DMS53 (cell line): ENCODE measurements around the gene MEF2C.
"Not testable (repeated sequence)": the region's sequence is repeated elsewhere in the genome, so short reads cannot be mapped to it uniquely, and the experiment has no call there.

Experiments used
- DNase-seq: peaks from one replicate; lab custom pipeline; 2025; lab: John Stamatoyannopoulos, UW

The MEF2C gene

DNA sequence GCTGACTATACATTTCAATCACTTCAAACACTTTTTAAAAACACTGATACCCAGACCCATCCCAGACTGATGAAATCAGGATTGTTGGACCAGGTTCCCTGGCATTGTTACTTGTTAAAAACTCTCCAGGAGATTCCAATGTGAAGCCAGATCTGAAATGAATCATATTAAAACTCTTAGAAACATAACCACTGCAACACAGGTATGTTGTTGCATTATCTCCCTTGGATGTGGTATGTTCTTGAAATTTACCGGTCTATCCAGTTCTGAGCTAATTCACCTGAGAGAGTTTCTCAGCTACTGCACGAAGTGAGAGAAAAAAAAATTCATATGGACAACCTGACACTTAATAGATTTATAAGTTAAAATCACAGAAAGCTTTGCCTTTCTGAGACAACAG lies 21.8 kb downstream of the MEF2C start:
- no peak for DNase-seq

DNA sequence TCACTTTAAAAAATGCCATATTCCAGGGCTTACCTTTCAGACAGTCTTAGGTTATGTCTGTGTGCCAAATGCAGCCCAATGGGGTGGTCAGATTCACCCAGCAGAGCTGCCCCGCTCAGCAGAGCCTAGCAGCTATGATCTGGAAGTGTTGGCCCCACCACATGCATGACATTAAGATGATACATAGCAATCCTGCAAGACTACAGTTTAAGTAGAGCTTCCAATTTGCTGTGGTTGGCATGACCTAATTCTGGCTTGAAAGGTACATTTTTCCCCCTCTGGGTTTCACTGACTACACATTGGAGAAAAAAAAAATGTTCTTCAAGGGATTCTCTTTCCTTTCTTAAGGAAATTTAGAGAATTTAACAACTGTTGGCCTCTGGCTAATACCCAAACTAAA lies 22.5 kb downstream of the MEF2C start:
- DNase-seq = no peak

DNA sequence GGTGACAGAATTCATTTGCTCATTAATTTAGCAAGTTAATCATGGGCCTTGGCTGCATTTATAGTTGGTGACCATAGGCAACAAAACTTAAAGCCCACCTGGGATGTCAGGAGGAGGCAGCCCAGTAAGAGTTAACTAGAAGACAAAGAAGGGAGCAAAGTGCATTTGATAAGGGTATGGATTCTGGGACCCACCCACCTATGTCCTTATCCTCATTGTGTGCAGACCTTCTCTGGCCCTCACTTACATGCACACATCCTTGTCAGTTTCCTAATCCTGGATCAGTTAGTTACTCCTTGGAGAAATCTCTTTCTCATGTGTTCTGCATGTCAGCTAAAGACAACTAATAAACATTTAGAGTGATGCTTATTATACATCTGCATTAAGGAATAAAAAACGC lies 24.6 kb downstream of the MEF2C start:
- no peak for DNase-seq

DNA sequence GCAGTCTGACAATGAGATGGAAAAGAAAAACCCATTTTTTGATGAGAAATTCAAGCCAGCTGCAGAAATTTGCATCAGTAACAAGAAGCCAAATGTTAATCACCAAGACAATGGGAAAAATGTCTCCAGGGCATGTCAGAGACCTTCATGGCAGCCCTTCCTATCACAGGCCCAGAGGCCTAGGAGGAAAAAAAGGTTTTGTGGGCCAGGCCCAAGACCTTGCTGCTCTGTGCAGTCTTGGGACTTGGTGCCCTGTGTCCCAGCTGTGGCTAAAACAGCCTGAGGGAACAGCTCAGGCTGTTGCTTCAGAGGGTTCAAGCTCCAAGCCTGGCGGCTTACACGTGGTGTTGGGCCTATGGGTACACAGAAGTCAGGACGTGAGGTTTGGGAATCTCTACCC lies 26.6 kb downstream of the MEF2C start:
- not testable (repeated sequence) for DNase-seq

DNA sequence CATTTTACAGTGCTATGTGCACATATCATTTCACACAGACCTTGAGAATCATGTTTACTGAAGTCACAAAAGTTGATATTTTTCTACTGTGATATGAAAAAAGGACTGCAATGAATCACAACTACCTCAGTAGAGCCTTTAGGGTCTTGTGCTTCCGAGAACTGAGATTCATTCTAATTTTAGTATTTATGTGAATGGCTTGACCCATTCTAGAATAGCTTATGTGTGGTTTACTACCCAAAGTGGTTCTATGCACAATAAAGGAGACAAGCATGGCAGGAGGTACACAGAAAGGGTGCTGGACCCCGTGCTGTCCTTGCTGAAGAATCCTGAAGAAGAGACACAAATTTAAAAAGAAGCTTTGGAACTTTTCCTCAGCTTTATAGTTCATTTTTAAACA lies 28.2 kb downstream of the MEF2C start:
- no peak for DNase-seq

DNA sequence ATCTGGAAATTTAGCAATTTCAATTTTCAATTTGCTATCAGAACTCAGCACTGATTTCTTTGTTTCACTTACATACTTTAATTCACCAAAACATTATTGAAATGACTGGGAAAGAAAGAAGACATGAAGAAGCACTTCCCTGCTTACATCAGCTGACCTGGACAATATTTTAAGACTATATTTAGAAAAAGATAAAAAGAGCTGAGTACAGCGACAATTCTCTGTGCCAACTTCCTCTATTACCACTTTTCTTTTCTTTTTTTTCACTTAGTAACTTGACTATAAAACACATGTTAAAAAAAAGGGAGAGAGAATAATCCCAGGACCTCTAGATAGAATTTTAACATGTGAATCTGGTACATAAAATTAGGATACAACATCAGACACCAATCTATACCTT lies 35.6 kb downstream of the MEF2C start:
- no peak for DNase-seq

DNA sequence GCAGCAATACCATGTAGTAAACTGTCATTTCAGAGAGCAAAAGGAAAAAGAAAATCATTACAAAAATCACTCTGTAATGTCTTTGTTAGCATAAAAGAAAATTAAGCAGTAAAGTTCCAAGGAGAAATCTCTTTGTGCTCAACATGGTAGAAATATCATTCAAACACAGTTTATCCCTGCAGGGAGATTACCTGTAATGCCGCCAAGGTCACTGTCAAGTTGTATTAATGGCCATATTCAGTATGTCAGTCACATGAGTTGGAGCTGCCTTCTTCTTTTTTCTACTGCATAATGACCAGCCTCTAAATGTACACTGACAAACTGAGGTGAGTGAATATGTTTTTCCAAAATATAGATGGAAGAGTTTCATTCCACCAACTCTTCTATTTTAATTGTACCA lies 36.5 kb downstream of the MEF2C start:
- no peak for DNase-seq

DNA sequence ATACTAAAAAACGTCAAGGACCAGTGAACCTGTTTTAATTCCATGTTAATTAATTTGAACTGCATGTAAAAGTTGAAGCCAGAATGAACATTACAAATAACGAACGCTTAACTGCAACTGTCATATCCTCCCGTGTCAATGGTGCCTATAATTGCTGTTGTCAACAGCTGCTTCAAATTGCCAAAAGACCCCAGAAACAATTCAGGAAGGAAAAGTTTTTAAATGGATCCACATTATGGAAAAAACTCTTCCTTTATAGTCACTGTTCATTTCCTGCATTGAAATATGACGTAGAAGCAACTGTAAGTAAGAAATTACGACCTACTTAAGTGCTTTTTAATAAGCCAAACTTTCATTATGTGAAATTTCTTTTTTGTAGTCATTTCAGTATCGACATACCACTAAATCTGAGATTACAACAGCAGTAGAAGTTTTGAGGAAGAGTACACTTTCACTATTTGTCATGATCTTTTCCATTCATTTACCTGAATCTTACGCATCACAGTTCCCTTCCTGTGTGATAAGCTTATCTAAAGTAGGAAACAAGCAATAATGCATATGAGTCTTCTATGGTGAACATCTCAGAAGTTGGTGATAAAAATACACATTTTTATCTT lies 37.8 kb downstream of the MEF2C start:
- no peak for DNase-seq

DNA sequence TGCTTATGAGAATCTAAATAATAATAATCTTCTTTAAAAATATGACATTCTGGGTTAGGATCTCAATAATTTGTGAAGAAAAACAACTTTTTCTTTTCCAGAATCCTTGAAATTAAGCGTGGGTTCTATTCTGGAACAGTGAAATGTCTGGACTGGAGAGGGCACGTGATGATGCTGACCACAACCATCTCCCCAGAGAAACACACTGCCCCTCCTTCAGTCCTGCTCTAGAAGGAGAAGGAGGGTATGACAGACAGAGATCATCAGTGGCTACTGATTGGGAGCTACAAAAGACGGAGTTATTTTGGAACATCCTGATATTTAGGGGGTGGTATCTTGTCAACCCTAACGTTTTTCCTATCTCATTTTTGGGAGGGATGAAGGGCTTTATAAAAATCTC lies 40.2 kb downstream of the MEF2C start:
- DNase-seq = no peak

DNA sequence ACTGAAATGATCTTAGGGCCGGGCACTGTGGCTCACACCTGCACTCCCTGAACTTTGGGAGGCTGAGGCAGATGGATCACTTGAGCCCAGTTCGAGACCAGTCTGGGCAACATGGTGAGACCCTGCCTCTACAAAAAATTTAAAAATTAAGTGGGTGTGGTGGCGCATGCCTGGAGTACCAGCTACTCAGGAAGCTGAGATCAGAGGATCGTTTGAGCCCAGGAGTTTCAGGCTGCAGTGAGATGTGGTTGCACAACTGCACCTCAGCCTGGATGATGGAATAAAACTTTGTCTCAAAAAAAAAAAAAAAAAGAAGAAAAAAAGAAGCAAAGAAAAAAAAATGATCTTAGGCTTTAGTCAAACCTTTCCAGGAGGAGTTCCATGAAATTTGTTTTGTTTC lies 41.8 kb downstream of the MEF2C start:
- DNase-seq = no peak

DNA sequence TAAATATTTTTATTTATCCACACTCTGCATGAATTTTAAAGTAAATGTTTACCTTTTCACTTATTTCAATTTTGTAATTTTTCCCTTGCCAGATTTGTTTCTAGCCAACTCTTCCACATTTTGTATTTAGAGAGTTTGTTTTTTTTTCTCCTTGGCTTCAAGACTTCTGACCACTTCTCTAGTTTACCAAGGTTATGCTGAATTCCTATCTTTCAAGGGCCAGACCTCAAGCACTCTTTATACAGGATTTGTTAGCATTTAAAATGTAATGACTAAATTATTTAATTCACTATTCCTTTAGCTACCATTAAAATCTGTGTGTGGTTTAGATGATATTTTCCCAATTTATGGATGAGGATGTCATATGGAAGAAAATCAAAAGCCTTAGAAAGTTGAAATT lies 42.5 kb downstream of the MEF2C start:
- DNase-seq = no peak

DNA sequence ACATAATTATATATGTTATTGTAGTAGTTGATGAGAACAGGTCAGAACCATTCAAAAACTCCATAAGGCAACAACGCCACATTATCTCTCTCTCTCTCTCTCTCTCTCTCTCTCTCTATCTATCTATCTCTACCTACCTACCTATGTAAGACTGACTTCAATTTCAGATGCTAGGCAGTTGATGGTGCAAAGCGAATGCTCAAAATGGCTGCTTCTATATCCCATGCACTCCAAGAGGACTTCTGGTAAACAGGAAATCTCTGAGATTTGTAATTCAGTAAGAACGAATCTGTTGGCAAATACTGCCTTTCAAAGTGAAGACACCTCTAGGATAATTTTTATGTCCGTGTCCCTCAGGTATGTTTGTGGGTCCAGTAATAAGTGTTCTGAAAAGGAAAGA lies 43.7 kb downstream of the MEF2C start:
- no peak for DNase-seq

DNA sequence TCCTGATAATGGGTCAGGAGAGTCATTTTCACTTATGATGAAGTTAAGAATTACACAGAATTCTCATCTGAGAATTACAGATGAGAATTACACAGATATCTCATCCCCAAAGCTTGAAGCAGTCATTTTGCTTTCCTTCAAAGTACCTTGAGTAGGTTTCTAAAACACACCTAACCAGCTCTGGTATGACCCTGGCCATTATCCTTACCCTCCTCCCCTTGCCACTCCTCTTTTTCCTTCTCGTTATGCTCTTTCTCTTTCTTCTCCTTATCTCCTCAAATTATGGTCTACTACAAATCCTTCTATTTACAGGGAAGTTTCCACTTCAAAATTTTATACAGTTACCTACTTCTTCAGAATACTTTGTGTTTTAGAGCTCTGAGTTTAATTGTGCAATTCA lies 44.5 kb downstream of the MEF2C start:
- no peak for DNase-seq

DNA sequence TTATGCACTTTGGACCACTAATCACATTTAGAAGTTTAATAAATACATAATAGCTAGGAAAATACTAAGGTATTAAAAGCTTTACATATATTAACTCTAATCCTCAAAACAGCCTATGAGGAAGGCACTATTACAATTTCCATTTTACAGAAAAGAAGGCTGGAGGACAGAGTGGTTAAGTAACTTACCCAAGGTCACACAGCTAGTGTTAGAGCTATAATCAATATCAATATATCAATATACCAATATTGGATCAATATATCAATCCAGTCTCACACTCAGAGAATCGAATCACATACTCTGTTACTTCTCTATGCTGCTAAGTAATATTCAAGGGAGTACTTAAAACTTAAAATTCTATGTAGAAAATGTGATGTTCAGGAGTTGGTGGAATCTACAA lies 45.2 kb downstream of the MEF2C start:
- DNase-seq = no peak

DNA sequence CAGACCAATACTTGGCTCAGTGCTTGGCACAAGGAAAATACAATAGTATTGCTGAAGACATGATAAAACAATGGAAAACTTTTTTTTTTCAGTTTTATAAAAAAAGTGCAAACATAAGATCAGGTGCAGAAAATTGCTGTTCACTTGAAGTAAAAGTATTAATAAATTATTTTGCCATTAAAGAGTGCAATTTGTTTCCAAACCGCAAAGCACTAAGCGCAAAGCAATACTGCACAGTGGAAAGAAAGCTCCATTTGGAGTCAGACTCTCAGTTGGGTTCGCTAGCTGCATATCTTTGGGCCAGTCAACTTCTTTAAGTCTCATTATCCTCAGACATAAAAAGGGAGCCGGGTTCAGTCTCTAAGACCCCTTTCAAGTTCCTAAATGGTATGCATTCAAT lies 45.8 kb downstream of the MEF2C start:
- DNase-seq = no peak

DNA sequence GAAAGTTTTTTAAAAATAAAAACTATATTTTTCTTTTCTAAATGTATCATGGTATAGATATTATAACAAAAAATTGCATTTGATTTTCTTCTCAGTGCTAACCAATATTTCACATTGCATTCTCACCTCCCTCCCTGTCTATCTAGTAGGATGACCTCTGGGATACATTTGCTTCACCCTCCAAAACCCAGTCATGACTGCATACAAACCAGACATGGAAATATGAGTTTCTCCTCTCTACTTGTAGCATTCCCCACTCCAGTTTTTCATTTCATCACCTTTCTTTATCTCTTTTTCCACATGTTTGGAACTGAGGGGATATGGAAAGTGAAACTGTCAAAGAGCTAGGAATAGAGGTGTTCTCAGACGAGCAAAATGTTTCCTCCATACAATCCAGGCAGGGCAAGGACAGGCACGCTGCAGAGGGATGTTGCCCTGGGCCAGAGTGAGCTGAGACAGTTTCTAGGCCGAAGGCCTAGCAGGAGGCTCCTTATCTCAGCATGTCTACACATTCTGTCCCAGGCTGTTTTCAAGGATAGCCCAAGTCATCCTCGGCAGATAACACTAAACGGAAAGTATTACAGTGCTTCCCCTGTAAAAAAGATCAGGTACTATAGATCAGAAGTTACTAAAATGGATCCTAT lies 46.7 kb downstream of the MEF2C start:
- no peak for DNase-seq

DNA sequence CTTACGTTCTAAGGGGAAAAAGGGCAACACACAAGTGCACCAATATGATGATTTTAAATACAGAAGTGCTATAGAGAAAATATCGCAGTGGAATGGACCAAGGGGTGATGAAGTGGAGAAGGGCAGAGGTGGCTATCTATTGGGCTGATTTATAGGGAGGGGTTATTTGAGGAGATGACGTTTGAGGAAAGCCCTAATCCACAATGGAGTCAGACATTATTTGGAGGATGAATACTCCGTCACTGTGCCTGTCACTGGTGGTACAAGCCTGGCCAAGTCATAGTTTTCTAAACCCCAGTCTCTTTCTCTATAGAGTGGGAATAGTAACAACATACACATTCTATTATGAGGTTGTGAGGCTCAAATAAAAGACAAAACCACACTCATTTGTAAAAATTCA lies 48.5 kb downstream of the MEF2C start:
- DNase-seq = no peak

DNA sequence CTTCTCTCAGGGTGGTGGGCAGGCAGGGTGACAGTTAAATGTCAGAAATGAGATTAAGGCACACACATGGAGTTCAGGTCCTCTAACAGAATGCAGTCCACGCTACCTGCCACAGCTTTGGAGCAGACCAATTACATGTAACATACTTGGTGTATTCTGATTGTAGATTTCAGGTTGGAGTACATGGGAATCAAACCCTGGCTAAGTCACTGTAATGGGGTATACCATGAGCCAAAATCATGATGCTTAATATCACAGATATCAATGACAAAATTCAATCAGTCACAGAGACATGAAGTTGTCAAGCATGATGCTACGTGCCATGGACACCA lies 48.9 kb downstream of the MEF2C start:
- DNase-seq = no peak

DNA sequence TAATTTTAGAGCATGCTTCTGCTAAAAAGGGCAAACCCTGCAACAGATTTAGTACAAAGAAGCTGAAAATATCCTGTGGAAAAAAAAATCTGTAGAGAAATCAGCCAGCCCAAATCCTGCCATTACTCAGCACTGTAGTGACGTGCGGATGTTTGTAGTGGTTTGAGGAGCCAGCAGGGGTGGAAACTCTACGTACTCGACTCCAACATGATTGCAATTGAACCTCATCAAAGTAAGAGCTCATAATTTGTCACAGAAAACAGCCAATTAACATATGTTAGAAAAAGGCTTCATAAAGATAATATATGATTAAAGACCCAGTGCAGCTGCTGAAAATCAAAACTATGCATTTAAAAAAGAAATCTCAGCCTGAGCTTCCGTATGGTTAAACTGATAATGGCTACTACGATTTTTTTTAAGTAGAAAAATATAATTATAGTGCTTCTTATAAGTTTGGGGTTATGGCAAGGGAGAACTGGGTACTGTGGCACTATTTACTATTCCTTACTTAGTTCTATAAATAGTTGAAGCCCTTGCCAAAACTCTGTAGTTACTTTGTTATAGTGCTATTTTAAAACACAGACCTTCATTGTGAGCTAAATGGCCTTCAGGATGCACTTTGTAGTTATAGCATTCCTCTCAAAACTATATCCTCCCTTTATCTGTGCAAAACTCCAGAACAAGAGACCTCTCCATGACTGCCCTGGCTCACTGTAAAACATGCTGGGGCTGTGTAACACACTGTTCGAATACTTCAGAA lies 49.4 kb downstream of the MEF2C start:
- no peak for DNase-seq

DNA sequence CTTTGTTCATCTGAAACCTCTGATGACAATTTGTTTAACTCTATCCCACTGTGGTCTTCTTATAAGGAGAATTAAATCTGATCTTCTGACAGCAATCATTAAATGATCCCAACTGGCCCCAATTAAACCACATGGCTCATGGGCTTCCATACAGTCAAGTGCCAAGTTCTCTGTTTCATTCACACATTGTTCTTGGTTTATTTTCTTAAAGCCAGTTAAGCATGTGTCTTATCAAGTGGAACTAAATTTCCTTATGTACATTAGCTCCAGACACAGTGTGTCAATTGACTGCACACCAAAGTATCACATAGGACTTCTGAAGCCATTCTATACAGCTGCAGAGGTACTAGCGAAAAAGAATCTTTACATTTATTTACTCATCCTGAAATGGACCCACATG lies 51.2 kb downstream of the MEF2C start:
- no peak for DNase-seq

DNA sequence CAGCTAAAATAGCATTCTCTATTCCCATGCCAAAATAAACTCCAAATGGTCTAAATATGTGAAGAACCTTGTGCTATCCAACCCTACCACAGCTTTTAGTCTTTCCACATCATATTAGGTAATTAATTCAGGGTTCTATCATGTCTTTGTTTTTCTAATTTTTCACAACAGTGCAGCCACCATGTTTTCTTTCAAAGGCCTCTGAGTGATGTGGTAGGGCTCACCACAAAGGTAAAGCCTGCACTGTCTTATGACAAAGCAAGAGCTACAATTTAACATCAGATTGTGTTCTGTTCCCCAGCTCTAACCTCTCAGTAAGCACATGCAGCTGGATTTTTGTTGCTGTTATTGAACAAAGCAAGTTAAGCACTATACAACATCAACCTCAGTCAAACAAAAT lies 52.4 kb downstream of the MEF2C start:
- no peak for DNase-seq

DNA sequence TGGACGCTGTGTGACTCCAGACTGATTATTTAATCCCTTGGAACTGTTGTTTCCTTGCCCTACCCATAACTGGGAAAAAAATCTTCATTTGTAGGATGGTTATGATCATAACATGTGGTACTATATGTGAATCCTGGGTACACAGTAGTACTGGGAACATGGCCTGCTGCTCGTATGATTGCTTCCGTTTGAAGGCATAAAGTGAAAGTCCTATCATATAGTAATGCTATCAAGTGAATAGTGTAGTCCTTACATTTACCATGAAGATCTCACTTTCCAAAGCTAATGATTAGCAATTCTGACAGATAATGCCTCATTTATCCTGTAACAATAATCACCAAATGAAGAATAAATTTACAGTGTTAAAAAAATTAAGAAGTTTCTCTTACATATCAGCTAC lies 53.2 kb downstream of the MEF2C start:
- no peak for DNase-seq

DNA sequence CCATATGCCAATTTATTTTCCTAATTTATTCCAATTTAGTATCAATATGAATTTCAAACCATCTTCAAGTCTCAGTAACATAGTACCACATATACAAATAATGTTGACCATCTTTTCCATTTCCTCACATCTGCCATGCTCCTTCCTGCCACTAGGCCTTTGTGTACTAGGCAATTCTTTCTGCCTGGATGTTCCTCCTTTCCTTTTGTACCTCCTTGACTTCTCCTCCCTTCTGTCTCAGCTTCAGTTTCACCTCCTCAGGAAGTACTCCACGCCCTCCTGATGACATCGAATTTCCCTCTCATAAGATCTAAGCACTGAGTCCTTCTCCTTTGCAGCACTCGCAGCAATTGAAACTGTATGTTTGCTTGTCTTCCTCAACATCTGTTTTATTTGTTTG lies 53.9 kb downstream of the MEF2C start:
- peak; percentile 6 for DNase-seq

DNA sequence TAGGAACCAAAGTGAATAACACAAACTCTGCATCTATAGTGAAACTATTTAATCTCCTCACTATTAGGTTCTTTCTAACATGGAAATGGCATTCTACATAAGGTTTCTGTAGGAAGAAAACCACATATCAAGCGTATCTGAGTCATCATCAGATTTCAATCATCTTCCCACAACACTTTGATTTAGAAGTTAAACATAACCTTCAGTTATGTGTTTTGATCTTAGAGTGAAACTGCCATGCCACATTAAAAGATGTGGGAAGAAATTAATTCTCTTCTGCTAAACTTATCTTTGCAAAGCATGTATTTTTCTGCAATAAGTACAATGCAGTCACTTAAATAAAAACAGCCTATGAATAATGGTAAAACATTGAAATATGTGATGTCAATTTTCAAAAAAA lies 55.0 kb downstream of the MEF2C start:
- no peak for DNase-seq
